K562 (cell line): ENCODE data around the gene ANKRD10. TPM values are rescaled to one million over a fixed set of nuclear protein-coding genes. Genes with fewer than 3 reads are reported as not detected.

Experiments used
- ATAC-seq: fragments of 200-7000 bp; cut with Tn5 transposase; 3 replicates; pipeline ENCODE4 v1.9.1; 2020; ENCODE audit warnings: moderate library complexity
- BruUV-seq: library from RNA; stranded (reverse); fragments of 400-500 nt; replicated peaks from 2 replicates; lab custom pipeline; 2021; lab: Mats Ljungman, UMichigan
- CTCF ChIA-PET: fragments of 300-600 bp; formaldehyde crosslinking; extraction: SDS; loops from one replicate; lab custom pipeline; 2021; ENCODE audit warnings: low intra/inter-chr PET ratio; lab: Yijun Ruan, JAX
- POLR2A ChIA-PET: fragments of 300-600, 350-650 bp; sonication (Branson Sonifier 250); formaldehyde crosslinking; extraction: SDS; loops from one replicate; lab custom pipeline; 2021; ENCODE audit warnings: antibody characterized with exemption, inconsistent platforms; lab: Yijun Ruan, JAX
- DNase-seq, 4 experiments: peaks; one replicate each; pipeline versions ENCODE4 v3.0.0 to v3.0.0-alpha.2; 2011 to 2018; ENCODE audit warnings: low spot score in 3 of 4, mixed read lengths in 3 of 4; ENCODE audit errors: extremely low read depth in 1 of 4
- FAIRE-seq: peaks from 2 replicates; lab custom pipeline; 2011; peaks lifted over from hg19 to GRCh38; lab: Jason Lieb, UNC
- H2AFZ ChIP-seq: 2 replicates; pipeline ENCODE4 v1.6.0; 2011; ENCODE audit warnings: low read depth, low read length, control low read depth, inconsistent platforms
- H3K27ac ChIP-seq: fragments of 200-600 bp; 3 replicates; pipeline ENCODE4 v1.8.0; 2011; ENCODE audit warnings: low read depth, mild to moderate bottlenecking, control low read depth, inconsistent platforms, low read length, moderate library complexity, mixed read lengths; ENCODE audit errors: extremely low read depth
- H3K27me3 ChIP-seq, 2 experiments: fragments of 300-600 bp in 1 of 2; 2 replicates in 1 of 2; 3 replicates in 1 of 2; pipeline versions ENCODE4 v1.6.0 to v1.8.0; 2011; ENCODE audit warnings: inconsistent platforms in 2 of 2, low read length in 2 of 2, mild to moderate bottlenecking in 1 of 2, mixed read lengths in 1 of 2, moderate library complexity in 1 of 2; ENCODE audit not compliant: control insufficient read depth in 2 of 2, insufficient read depth in 2 of 2
- H3K36me3 ChIP-seq: fragments of 300-600 bp; 3 replicates; pipeline ENCODE4 v1.8.0; 2011; ENCODE audit warnings: mild to moderate bottlenecking, low read length, inconsistent platforms; ENCODE audit not compliant: control insufficient read depth, insufficient read depth
- H3K4me1 ChIP-seq, 2 experiments: fragments of 200-600 bp in 1 of 2; replicated peaks in 1 of 2; 2 replicates in 1 of 2; 3 replicates in 1 of 2; pipeline versions ENCODE4 v1.5.1 to v1.8.0; 2011; ENCODE audit warnings: inconsistent platforms in 2 of 2, low read length in 2 of 2, mild to moderate bottlenecking in 1 of 2, mixed read lengths in 1 of 2, moderate library complexity in 1 of 2; ENCODE audit not compliant: control insufficient read depth in 2 of 2, insufficient read depth in 2 of 2
- H3K4me2 ChIP-seq: 2 replicates; pipeline ENCODE4 v1.6.1; 2011; ENCODE audit warnings: low read length, control low read depth, inconsistent platforms, mixed read lengths; ENCODE audit not compliant: insufficient read depth
- H3K4me3 ChIP-seq: fragments of 200-600 bp; sonication (generic), shearing (Covaris generic); 2 replicates; pipeline ENCODE4 v1.5.1; 2016; ENCODE audit warnings: control low read depth, inconsistent platforms
- H3K79me2 ChIP-seq: fragments of 200-600 bp; 3 replicates; pipeline ENCODE4 v1.8.0; 2011; ENCODE audit warnings: low read length, inconsistent platforms; ENCODE audit not compliant: control insufficient read depth, insufficient read depth
- H3K9ac ChIP-seq, 2 experiments: 2 replicates each; pipeline versions ENCODE4 v1.6.0 to v1.6.1; 2011; ENCODE audit warnings: low read depth in 2 of 2, low read length in 2 of 2, control low read depth in 1 of 2, inconsistent platforms in 1 of 2, mild to moderate bottlenecking in 1 of 2, mixed read lengths in 1 of 2; ENCODE audit not compliant: insufficient read depth in 1 of 2
- H3K9me1 ChIP-seq: one replicate; pipeline ENCODE4 v1.6.0; 2011; ENCODE audit warnings: inconsistent platforms, mild to moderate bottlenecking, low read length, moderate library complexity; ENCODE audit not compliant: control insufficient read depth, insufficient read depth
- H3K9me3 ChIP-seq: replicated peaks from 2 replicates; pipeline ENCODE4 v1.5.1; 2011; ENCODE audit warnings: low read depth, low read length, inconsistent platforms; ENCODE audit not compliant: control insufficient read depth, insufficient read depth
- H4K20me1 ChIP-seq: replicated peaks from 2 replicates; pipeline ENCODE4 v1.6.1; 2011; ENCODE audit warnings: low read length, inconsistent platforms, mixed read lengths; ENCODE audit not compliant: control insufficient read depth, insufficient read depth
- XRCC3 ChIP-seq: fragments of 450-650 bp; IDR thresholded peaks from 2 replicates; pipeline ENCODE4 v1.6.1; 2017; ENCODE audit warnings: mild to moderate bottlenecking, moderate library complexity
- ZNF511 ChIP-seq: sonication (generic); formaldehyde crosslinking; IDR thresholded peaks from 2 replicates; pipeline ENCODE4 v1.8.0; 2022; ENCODE audit warnings: mild to moderate bottlenecking, missing genetic modification reagents
- WGBS: fragments of 100-300 bp; shearing (Covaris generic); methylation state at CpG from one replicate; pipeline ENCODE4 v1.1.6; 2016; ENCODE audit warnings: low coverage, mixed read lengths; ENCODE audit not compliant: insufficient coverage; ENCODE audit errors: missing lambda C conversion rate; 5-methylcytosine and 5-hydroxymethylcytosine counted together
- in situ Hi-C: fragments of 300-500 bp; cut with MboI; formaldehyde crosslinking; loops from 4 replicates; pipeline ENCODE4 v1.15.0; 2018; ENCODE audit warnings: inconsistent platforms, mixed read lengths
- intact Hi-C: fragments of 100-400 bp; cut with micrococcal nuclease; formaldehyde crosslinking; loops from 2 replicates; pipeline ENCODE4 v1.14.2; 2022
- polyA plus RNA-seq, 8 experiments: library from polyadenylated mRNA; depleted of rRNA in 4 of 8; stranded (reverse) in 5 of 8; unstranded in 3 of 8; fragments of >200 nt; fragmentation: Nextera tagmentation in 2 of 8; fragmentation: Illumina TruSeq in 1 of 8; extraction: Ambion mirVana in 2 of 8; extraction: Trizol in 1 of 8; gene quantifications; 2 replicates each; pipeline versions ENCODE4 v1.2.1 to v1.2.3, GENCODE V29; 2011 to 2014; ENCODE audit warnings: inconsistent platforms in 1 of 8, missing spikeins in 1 of 8
- total RNA-seq, 7 experiments: library from RNA; depleted of rRNA in 6 of 7; stranded (reverse); fragments of >200 nt in 6 of 7; fragmentation: Illumina TruSeq in 2 of 7; extraction: Trizol in 2 of 7; gene quantifications; 2 replicates each; pipeline versions ENCODE4 v1.2.1 to v1.2.3, GENCODE V29; 2011 to 2021; ENCODE audit warnings: low replicate concordance in 1 of 7

Gene ANKRD10
- total and polyA plus RNA-seq, 9 of the 15 experiments (the other 6 are each of a cell fraction or from before 2014, with no cell fraction given) = 21.7 to 183 (median 45.0) TPM

GRCh38 chr13:110880627-110881026, 34.2 kb downstream of the ANKRD10 start:
- H3K79me2 ChIP-seq = no peaks in the 10 kb centered on the region
- H3K4me1 ChIP-seq = no peaks in the 10 kb centered on the region
- no peak overlapping the region for H3K9ac ChIP-seq
- ChIA-PET CTCF (no interaction called here), POLR2A (no interaction called here)
- 82% methylated on average over 7 of the region's 7 CpGs for WGBS
- DNase-seq (no peak), ATAC-seq (no peak), FAIRE-seq (no peak)
- no peaks in the 10 kb centered on the region for H3K36me3 ChIP-seq
- no peak for TF ChIP-seq XRCC3
- H3K9me1 ChIP-seq = no peaks in the 10 kb centered on the region
- H3K27ac ChIP-seq = no peak overlapping the region
- intact Hi-C loops (no loop called here), in situ Hi-C loops (no loop called here)
- no peaks in the 10 kb centered on the region for H4K20me1 ChIP-seq
- no TSS peak for BruUV-seq
- no peaks in the 10 kb centered on the region for H3K9me3 ChIP-seq
- H3K4me2 ChIP-seq = no peak overlapping the region
- no peaks in the 10 kb centered on the region for H3K27me3 ChIP-seq
- no peak overlapping the region for H2AFZ ChIP-seq
- H3K4me3 ChIP-seq = no peak overlapping the region

GRCh38 chr13:110879482-110879881, 35.4 kb downstream of the ANKRD10 start:
- ChIA-PET CTCF (no interaction called here), POLR2A (no interaction called here)
- Histone ChIP-seq H4K20me1 (no peaks in the 10 kb centered on the region), H3K27ac (no peak overlapping the region), H3K36me3 (no peaks in the 10 kb centered on the region), H3K9me3 (no peaks in the 10 kb centered on the region), H3K4me3 (no peak overlapping the region), H3K27me3 (no peaks in the 10 kb centered on the region), H3K9ac (no peak overlapping the region), H2AFZ (no peak overlapping the region), H3K4me1 (peaks cover under 1 to 6% of the 10 kb centered on the region in 2 experiments; a peak in 3 of 5 replicates), H3K79me2 (no peaks in the 10 kb centered on the region), H3K4me2 (no peak overlapping the region), H3K9me1 (no peaks in the 10 kb centered on the region)
- no peak for TF ChIP-seq ZNF511 (CRISPR knock-in tag)
- no TSS peak for BruUV-seq
- FAIRE-seq (no peak), DNase-seq (no peak), ATAC-seq (no peak)
- intact Hi-C loops (no loop called here), in situ Hi-C loops (no loop called here)
- 65% methylated on average over 15 of the region's 15 CpGs for WGBS
